Measurements from ENCODE around the gene PLVAP. TPM values are rescaled to one million over a fixed set of nuclear protein-coding genes. Genes with fewer than 3 reads are reported as not detected.
A peak's percentile ranks its signal among the peaks of the same experiment; 100 is the strongest.

The PLVAP gene
- total RNA-seq, 1 donor from 2014 or later = 74.9 TPM

DNA sequence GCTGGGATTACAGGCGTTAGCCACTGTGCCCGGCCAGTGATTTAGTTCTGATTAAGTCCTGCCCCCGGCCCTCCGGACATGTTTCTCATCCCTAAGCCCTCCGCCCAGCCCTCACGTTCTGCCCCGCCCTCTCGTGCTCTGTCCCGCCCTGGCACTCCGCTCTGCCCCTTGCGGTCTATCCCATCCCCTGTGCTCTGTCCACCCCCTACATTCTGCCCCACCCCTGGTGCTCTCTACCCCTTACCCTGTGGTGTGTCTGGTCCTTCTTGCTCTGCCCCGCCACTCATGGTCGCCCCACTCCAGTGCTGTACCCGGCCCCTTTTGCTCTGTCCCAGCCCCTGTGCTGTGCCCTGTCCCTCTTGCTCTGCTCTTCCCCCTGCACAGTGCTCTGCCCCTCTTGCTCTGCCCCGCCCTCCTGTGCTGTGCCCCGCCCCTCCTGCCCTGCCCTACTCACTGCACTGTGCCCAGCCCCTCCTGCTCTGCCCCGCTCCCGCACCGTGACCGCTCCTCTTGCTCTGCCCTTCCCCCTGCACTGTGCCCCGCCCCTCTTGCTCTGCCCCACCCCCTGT, 36.8 kb downstream of the PLVAP start:
- no peaks in the 10 kb centered on the region for H3K36me3 ChIP-seq
- peaks cover 38% of the 10 kb centered on the region for H3K4me1 ChIP-seq
- H3K27me3 ChIP-seq = no peaks in the 10 kb centered on the region
- no peaks in the 10 kb centered on the region for H3K9me3 ChIP-seq
- no peak for DNase-seq (ENCODE audit: extremely low spot score in 2 of 2)
- H3K27ac ChIP-seq = no peak overlapping the region
- intact Hi-C loops (cut with DNase I) = no loop called here
- H3K4me3 ChIP-seq = no peak overlapping the region
- TF ChIP-seq, protein P1, sequence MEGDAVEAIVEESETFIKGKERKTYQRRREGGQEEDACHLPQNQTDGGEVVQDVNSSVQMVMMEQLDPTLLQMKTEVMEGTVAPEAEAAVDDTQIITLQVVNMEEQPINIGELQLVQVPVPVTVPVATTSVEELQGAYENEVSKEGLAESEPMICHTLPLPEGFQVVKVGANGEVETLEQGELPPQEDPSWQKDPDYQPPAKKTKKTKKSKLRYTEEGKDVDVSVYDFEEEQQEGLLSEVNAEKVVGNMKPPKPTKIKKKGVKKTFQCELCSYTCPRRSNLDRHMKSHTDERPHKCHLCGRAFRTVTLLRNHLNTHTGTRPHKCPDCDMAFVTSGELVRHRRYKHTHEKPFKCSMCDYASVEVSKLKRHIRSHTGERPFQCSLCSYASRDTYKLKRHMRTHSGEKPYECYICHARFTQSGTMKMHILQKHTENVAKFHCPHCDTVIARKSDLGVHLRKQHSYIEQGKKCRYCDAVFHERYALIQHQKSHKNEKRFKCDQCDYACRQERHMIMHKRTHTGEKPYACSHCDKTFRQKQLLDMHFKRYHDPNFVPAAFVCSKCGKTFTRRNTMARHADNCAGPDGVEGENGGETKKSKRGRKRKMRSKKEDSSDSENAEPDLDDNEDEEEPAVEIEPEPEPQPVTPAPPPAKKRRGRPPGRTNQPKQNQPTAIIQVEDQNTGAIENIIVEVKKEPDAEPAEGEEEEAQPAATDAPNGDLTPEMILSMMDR (IDR thresholded peaks at IDR 0.05) = no peak
- TF ChIP-seq POLR2A (IDR thresholded peaks at IDR 0.05) (no peak), POLR2AphosphoS5 (IDR thresholded peaks at IDR 0.05; ENCODE audit: insufficient read depth in 1 of 2, low read depth in 1 of 2) (no peak)

DNA sequence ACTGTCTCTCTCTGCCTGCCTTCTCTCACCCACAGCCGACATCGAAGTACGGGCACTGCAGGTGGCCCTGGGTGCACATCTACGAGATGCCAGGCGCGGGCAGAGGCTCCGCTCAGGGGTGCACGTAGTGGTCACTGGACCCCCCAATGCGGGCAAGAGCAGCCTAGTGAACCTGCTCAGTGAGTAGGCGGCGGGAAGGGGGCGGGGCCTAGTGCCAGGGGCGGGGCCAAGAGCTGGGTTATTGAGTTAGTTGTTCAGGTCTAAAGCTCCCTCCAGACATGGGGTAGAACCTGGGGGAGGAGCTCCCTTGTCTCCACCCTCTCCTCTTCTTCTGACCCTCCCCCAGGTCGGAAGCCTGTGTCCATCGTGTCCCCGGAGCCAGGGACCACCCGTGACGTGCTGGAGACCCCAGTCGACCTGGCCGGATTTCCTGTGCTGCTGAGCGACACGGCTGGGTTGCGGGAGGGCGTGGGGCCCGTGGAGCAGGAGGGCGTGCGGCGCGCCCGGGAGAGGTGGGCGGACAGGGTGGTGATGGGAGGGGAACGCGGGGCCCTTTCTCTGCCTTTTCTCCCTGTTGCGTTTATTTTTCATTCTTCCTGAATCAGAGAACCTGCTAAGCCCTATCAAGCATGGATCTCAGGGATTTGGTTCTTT, 37.9 kb downstream of the PLVAP start:
- H3K36me3 ChIP-seq = no peaks in the 10 kb centered on the region
- no peak for TF ChIP-seq POLR2A (IDR thresholded peaks at IDR 0.05)
- TF ChIP-seq, protein P1 (IDR thresholded peaks at IDR 0.05) = no peak
- TF ChIP-seq POLR2AphosphoS5 (IDR thresholded peaks at IDR 0.05; ENCODE audit: insufficient read depth in 1 of 2, low read depth in 1 of 2) = no peak
- intact Hi-C loops (cut with DNase I) = no loop called here
- H3K27me3 ChIP-seq = no peaks in the 10 kb centered on the region
- DNase-seq (ENCODE audit: extremely low spot score in 2 of 2) = no peak
- peaks cover 44% of the 10 kb centered on the region for H3K4me1 ChIP-seq
- no peak overlapping the region for H3K4me3 ChIP-seq
- no peaks in the 10 kb centered on the region for H3K9me3 ChIP-seq
- H3K27ac ChIP-seq = no peak overlapping the region

DNA sequence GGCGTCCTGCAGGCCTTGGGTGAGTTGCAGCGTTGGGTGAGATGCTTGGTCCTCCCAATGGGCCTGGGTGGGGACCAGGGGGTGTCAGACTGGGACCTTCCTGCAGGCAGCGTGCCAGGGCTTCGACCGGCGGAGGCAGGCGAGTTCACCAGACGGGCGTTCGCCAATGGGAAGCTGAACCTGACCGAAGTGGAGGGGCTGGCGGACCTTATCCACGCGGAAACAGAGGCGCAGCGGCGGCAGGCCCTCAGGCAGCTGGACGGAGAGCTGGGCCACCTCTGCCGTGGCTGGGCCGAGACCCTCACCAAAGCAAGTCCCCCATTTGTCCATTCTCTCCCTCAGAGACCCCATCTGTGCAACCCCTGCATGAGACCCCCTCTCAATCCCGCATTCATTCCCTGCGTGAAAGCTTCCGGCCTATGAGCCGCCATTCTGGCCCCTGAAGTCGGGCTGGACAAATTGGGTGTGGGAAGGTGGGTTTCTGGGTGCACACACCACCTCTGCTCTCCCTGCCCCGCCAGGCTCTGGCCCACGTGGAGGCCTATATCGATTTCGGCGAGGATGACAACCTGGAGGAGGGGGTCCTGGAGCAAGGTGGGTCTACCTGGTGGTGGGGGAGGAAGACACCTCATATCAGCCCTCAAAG, 38.6 kb downstream of the PLVAP start:
- no peaks in the 10 kb centered on the region for H3K36me3 ChIP-seq
- H3K9me3 ChIP-seq = no peaks in the 10 kb centered on the region
- peaks cover 50% of the 10 kb centered on the region for H3K4me1 ChIP-seq
- intact Hi-C loops (cut with DNase I) = no loop called here
- H3K27me3 ChIP-seq = no peaks in the 10 kb centered on the region
- H3K4me3 ChIP-seq = peak overlapping the region; percentile 73 to 82
- no peak for TF ChIP-seq POLR2AphosphoS5 (IDR thresholded peaks at IDR 0.05; ENCODE audit: insufficient read depth in 1 of 2, low read depth in 1 of 2)
- TF ChIP-seq, protein P1 (IDR thresholded peaks at IDR 0.05) = no peak
- no peak for TF ChIP-seq POLR2A (IDR thresholded peaks at IDR 0.05)
- no peak for DNase-seq (ENCODE audit: extremely low spot score in 2 of 2)
- H3K27ac ChIP-seq = peak overlapping the region; percentile 90

DNA sequence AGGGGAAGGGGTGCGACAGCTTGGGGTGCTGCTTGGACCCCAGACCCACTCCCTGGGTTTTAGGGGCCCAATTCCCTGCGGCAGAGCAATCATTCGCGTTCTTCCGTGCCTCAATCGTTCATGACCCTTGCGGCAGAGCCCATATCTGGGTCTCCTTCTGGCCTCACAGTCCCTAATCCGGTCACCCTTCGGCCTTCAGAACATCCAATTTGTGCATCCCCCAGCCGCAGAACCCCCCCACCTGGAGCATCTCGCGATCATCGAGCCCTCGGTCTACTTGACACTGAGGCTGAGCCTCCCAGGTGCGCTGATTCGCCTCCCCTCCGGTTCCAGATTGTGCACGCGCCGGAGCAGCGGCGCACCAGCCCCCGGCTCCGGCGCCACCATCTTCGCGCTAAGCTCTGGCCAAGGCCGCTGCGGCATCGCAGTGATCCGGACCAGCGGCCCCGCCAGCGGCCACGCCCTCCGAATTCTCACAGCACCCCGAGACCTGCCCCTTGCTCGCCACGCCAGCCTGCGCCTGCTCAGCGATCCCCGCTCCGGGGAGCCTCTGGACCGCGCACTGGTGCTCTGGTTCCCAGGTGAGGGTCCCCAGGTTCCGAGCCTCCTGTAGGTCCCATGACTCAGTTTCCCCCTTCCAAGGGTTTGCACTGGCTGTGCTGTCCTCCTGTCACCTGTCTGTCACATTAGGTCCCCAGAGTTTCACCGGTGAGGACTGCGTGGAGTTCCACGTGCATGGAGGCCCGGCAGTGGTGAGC, 39.3 kb downstream of the PLVAP start:
- Histone ChIP-seq H3K9me3 (no peaks in the 10 kb centered on the region), H3K4me1 (peaks cover 57% of the 10 kb centered on the region), H3K36me3 (no peaks in the 10 kb centered on the region), H3K27ac (peak overlapping the region; percentile 90), H3K27me3 (no peaks in the 10 kb centered on the region), H3K4me3 (peak overlapping the region; percentile 73 to 82)
- TF ChIP-seq POLR2A (IDR thresholded peaks at IDR 0.05) = no peak
- peak in 1 of 2 donors; percentile 12 for TF ChIP-seq POLR2AphosphoS5 (IDR thresholded peaks at IDR 0.05; ENCODE audit: insufficient read depth in 1 of 2, low read depth in 1 of 2)
- TF ChIP-seq, protein P1 (IDR thresholded peaks at IDR 0.05) = no peak
- no peak for DNase-seq (ENCODE audit: extremely low spot score in 2 of 2)
- intact Hi-C loops (cut with DNase I) = no loop called here

All from vagina (tissue), 2 donors.